SH-SY5Y (cell line): ENCODE results near the gene BAIAP2.

Experiments
- GATA2 ChIP-seq: IDR thresholded peaks from 2 replicates; pipeline ENCODE4 v1.6.1; 2011; ENCODE audit warnings: mild to moderate bottlenecking, low read depth, low read length
- GATA3 ChIP-seq: IDR thresholded peaks from 2 replicates; pipeline ENCODE4 v1.6.1; 2011; ENCODE audit warnings: low read depth, mild to moderate bottlenecking, low read length, moderate library complexity

GRCh38 chr17:81050645-81051625 lies 16.0 kb downstream of the BAIAP2 start:
- TF ChIP-seq GATA2 (no peak), GATA3 (no peak)
